ENCODE results near the gene NAALADL1. TPM values are rescaled to one million over a fixed set of nuclear protein-coding genes. Genes with fewer than 3 reads are reported as not detected.

Gene NAALADL1
- total RNA-seq, 1 experiment from 2014 or later = not detected

- in situ Hi-C loops (cut with HindIII; ENCODE audit: low pct_unique_long_range_greater_than_20kb, low sequenced_read_pairs) = no loop called here
- no peak for DNase-seq (ENCODE audit: low read depth, low spot score)
Measured at GRCh38 chr11:65059959-65060824, 1.8 kb upstream of the NAALADL1 start.

- in situ Hi-C loops (cut with HindIII; ENCODE audit: low pct_unique_long_range_greater_than_20kb, low sequenced_read_pairs) = no loop called here
- DNase-seq (ENCODE audit: low read depth, low spot score) = no peak
Measured at GRCh38 chr11:65059523-65059922, 1.2 kb upstream of the NAALADL1 start.

- DNase-seq (ENCODE audit: low read depth, low spot score) = no peak
- in situ Hi-C loops (cut with HindIII; ENCODE audit: low pct_unique_long_range_greater_than_20kb, low sequenced_read_pairs) = no loop called here
Measured at GRCh38 chr11:65058012-65058411, 341 bp downstream of the NAALADL1 start.

- no peak for DNase-seq (ENCODE audit: low read depth, low spot score)
- in situ Hi-C loops (cut with HindIII; ENCODE audit: low pct_unique_long_range_greater_than_20kb, low sequenced_read_pairs) = no loop called here
Measured at GRCh38 chr11:65057526-65057925, 827 bp downstream of the NAALADL1 start.

GRCh38 chr11:65056999-65057398 is 1.4 kb downstream of the NAALADL1 start:
- in situ Hi-C loops (cut with HindIII; ENCODE audit: low pct_unique_long_range_greater_than_20kb, low sequenced_read_pairs) = no loop called here
- no peak for DNase-seq (ENCODE audit: low read depth, low spot score)

GRCh38 chr11:65055538-65055937 is 2.8 kb downstream of the NAALADL1 start:
- in situ Hi-C loops (cut with HindIII; ENCODE audit: low pct_unique_long_range_greater_than_20kb, low sequenced_read_pairs) = no loop called here
- no peak for DNase-seq (ENCODE audit: low read depth, low spot score)

- no peak for DNase-seq (ENCODE audit: low read depth, low spot score)
- in situ Hi-C loops (cut with HindIII; ENCODE audit: low pct_unique_long_range_greater_than_20kb, low sequenced_read_pairs) = no loop called here
Measured at GRCh38 chr11:65053827-65054508, 4.4 kb downstream of the NAALADL1 start.

- in situ Hi-C loops (cut with HindIII; ENCODE audit: low pct_unique_long_range_greater_than_20kb, low sequenced_read_pairs) = no loop called here
- DNase-seq (ENCODE audit: low read depth, low spot score) = no peak
Measured at GRCh38 chr11:65051398-65051858, 6.9 kb downstream of the NAALADL1 start.

GRCh38 chr11:65047581-65048422 is 10.6 kb downstream of the NAALADL1 start:
- in situ Hi-C loops (cut with HindIII; ENCODE audit: low pct_unique_long_range_greater_than_20kb, low sequenced_read_pairs) = no loop called here
- DNase-seq (ENCODE audit: low read depth, low spot score) = no peak

- DNase-seq (ENCODE audit: low read depth, low spot score) = no peak
- in situ Hi-C loops (cut with HindIII; ENCODE audit: low pct_unique_long_range_greater_than_20kb, low sequenced_read_pairs) = no loop called here
Measured at GRCh38 chr11:65045728-65046127, 12.6 kb downstream of the NAALADL1 start.

- DNase-seq (ENCODE audit: low read depth, low spot score) = no peak
- in situ Hi-C loops (cut with HindIII; ENCODE audit: low pct_unique_long_range_greater_than_20kb, low sequenced_read_pairs) = no loop called here
Measured at GRCh38 chr11:65045061-65045460, 13.3 kb downstream of the NAALADL1 start.

- no peak for DNase-seq (ENCODE audit: low read depth, low spot score)
- in situ Hi-C loops (cut with HindIII; ENCODE audit: low pct_unique_long_range_greater_than_20kb, low sequenced_read_pairs) = no loop called here
Measured at GRCh38 chr11:65043881-65044501, 14.4 kb downstream of the NAALADL1 start.

GRCh38 chr11:65042891-65043290 is 15.5 kb downstream of the NAALADL1 start:
- no peak for DNase-seq (ENCODE audit: low read depth, low spot score)
- in situ Hi-C loops (cut with HindIII; ENCODE audit: low pct_unique_long_range_greater_than_20kb, low sequenced_read_pairs) = no loop called here

- in situ Hi-C loops (cut with HindIII; ENCODE audit: low pct_unique_long_range_greater_than_20kb, low sequenced_read_pairs) = no loop called here
- peak; percentile 94 for DNase-seq (ENCODE audit: low read depth, low spot score)
Measured at GRCh38 chr11:65040847-65041622, 17.3 kb downstream of the NAALADL1 start, which contains the start of gene SAC3D1. Gene SAC3D1 (plus strand): TSS chr11:65041210. CDS start chr11:65041293, 83 bp downstream.

GRCh38 chr11:65040520-65040846 is 17.9 kb downstream of the NAALADL1 start:
- DNase-seq (ENCODE audit: low read depth, low spot score) = no peak
- in situ Hi-C loops (cut with HindIII; ENCODE audit: low pct_unique_long_range_greater_than_20kb, low sequenced_read_pairs) = no loop called here

- in situ Hi-C loops (cut with HindIII; ENCODE audit: low pct_unique_long_range_greater_than_20kb, low sequenced_read_pairs) = no loop called here
- no peak for DNase-seq (ENCODE audit: low read depth, low spot score)
Measured at GRCh38 chr11:65036931-65037330, 21.4 kb downstream of the NAALADL1 start.

- in situ Hi-C loops (cut with HindIII; ENCODE audit: low pct_unique_long_range_greater_than_20kb, low sequenced_read_pairs) = no loop called here
- no peak for DNase-seq (ENCODE audit: low read depth, low spot score)
Measured at GRCh38 chr11:65035579-65035978, 22.8 kb downstream of the NAALADL1 start.

Measured in SK-MEL-5 (cell line).